Measurements from ENCODE around the gene C17orf75. TPM values are rescaled to one million over a fixed set of nuclear protein-coding genes. Genes with fewer than 3 reads are reported as not detected.

The C17orf75 gene
- total and polyA plus RNA-seq, 2 donors (not counting 1 experiment from before 2014, with no cell fraction given), result 11.3 to 24.5 TPM

DNA sequence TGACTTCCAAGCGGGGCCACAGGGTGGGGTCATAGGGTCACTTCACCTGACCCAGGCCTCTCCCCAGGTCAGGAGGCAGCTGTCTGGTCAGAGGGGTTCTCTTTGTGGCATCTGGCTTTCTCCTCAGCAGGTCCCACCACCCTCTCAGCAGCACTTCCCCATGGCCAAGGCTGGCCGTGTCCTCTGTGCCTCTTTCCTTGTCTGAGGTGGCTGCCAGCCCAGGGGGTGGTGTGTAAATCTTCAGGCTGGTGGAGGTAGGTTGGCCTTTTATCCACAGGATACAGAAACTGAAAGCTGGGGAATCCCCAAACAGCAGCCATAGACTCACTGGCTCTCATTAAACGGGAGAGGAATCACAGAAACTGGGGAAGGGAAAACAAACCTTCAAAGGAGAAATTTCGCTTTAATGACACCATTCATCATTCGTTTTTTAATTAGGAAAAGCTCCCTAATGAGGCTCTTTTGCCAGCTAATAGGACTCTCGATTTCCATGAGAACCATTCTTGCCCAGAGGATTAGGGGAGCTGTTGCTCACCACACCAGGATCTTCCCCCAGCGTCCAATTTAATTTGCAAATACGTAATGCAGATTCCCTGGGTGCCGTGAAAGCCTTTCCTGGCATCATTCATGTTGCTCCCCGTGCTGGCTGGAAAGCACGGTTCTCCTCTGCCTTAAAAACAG is 18.0 kb downstream of the C17orf75 start:
- CTCF ChIA-PET, result interaction anchor here (1.1 to 1.3 kb wide), 2 partner anchors 10 to 71 kb away, joined by 3 read pairs; no protein-coding TSS in a partner anchor
- Mint-ChIP-seq H3K4me3 (peak overlapping the region; percentile 37), H3K27me3 (no peaks in the 10 kb centered on the region), H3K27ac (no peak overlapping the region), H3K4me1 (peaks cover 19% of the 10 kb centered on the region), H3K9me3 (ENCODE audit: insufficient read depth) (no peaks in the 10 kb centered on the region)
- POLR2A ChIA-PET, result no interaction called here
- H3K4me2 ChIP-seq (replicated peaks; ENCODE audit: low read depth, low read length, poor library complexity, severe bottlenecking), result peak overlapping the region; percentile 58
- no peaks in the 10 kb centered on the region for H3K79me2 ChIP-seq (ENCODE audit: control insufficient read depth, insufficient read depth, low read length)
- peak overlapping the region; percentile 30 for H3K9ac ChIP-seq (ENCODE audit: low read length)
- DNase-seq, result peak; percentile 46
- peak overlapping the region in 2 of 5 experiments; percentile 29 to 35 for H3K4me3 ChIP-seq (ENCODE audit: control extremely low read depth in 1 of 5, extremely low read depth in 1 of 5, insufficient read depth in 1 of 5, low read depth in 2 of 5, low read length in 4 of 5)
- peak overlapping the region; percentile 62 for H2AFZ ChIP-seq (ENCODE audit: insufficient read depth, low read depth, low read length, poor library complexity, severe bottlenecking)
- ATAC-seq (ENCODE audit: low read depth), result no peak
- no peaks in the 10 kb centered on the region for H3K36me3 ChIP-seq (replicated peaks in 1 of 2; ENCODE audit: control extremely low read depth in 1 of 2, control insufficient read depth in 1 of 2, extremely low read depth in 1 of 2, insufficient read depth in 2 of 2, low read length in 1 of 2)
- no peaks in the 10 kb centered on the region for H4K20me1 ChIP-seq (ENCODE audit: control insufficient read depth, insufficient read depth, low read length, poor library complexity, severe bottlenecking)
- no peaks in the 10 kb centered on the region for H3K9me3 ChIP-seq (ENCODE audit: control extremely low read depth in 1 of 3, control insufficient read depth in 2 of 3, insufficient read depth in 1 of 3, low read length in 2 of 3)
- H3K27me3 ChIP-seq (replicated peaks in 1 of 4; ENCODE audit: control extremely low read depth in 1 of 4, control insufficient read depth in 3 of 4, insufficient read depth in 4 of 4, low read length in 3 of 4), result no peaks in the 10 kb centered on the region
- 61% methylated on average over 8 of the region's 11 CpGs for WGBS (ENCODE audit: insufficient coverage)
- peaks cover 15 to 21% of the 10 kb centered on the region in 2 donors for H3K4me1 ChIP-seq (ENCODE audit: control insufficient read depth in 2 of 2, insufficient read depth in 2 of 2, low read length in 2 of 2)
- intact Hi-C loops (cut with micrococcal nuclease), result no loop called here
- TF ChIP-seq, protein P1, sequence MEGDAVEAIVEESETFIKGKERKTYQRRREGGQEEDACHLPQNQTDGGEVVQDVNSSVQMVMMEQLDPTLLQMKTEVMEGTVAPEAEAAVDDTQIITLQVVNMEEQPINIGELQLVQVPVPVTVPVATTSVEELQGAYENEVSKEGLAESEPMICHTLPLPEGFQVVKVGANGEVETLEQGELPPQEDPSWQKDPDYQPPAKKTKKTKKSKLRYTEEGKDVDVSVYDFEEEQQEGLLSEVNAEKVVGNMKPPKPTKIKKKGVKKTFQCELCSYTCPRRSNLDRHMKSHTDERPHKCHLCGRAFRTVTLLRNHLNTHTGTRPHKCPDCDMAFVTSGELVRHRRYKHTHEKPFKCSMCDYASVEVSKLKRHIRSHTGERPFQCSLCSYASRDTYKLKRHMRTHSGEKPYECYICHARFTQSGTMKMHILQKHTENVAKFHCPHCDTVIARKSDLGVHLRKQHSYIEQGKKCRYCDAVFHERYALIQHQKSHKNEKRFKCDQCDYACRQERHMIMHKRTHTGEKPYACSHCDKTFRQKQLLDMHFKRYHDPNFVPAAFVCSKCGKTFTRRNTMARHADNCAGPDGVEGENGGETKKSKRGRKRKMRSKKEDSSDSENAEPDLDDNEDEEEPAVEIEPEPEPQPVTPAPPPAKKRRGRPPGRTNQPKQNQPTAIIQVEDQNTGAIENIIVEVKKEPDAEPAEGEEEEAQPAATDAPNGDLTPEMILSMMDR (IDR thresholded peaks at IDR 0.05), result no peak
- no peak overlapping the region for H3K27ac ChIP-seq (ENCODE audit: low read length in 2 of 2)

DNA sequence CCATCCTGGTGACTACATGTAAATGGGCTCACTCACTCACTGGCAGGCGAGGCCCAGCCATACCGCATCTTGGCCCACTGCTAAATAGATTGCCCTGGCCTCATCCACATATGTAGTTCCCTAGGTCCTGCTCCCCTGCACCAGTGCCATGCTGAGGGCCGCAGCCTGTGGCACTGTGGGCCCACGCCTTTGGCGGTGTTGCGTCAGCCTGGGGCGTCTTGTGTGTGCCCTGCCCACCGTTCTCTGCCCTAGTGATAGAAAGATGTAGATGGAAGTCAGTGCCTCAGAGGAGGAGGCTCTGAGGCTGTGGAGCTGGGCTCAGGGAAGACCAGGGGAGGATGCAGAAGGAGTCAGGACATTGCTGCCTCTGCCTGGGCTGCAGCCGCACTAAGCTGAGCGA is 18.9 kb downstream of the C17orf75 start:
- intact Hi-C loops (cut with micrococcal nuclease), result no loop called here
- H3K4me3 Mint-ChIP-seq, result no peak overlapping the region

More for the DNA sequence above, 18.9 kb downstream of the C17orf75 start:
- H3K9me3 Mint-ChIP-seq (ENCODE audit: insufficient read depth), result no peaks in the 10 kb centered on the region
- TF ChIP-seq EZH2 (IDR thresholded peaks at IDR 0.05; ENCODE audit: borderline replicate concordance, insufficient read depth, low read depth, low read length, poor library complexity, severe bottlenecking), result no peak
- TF ChIP-seq, protein P1 (IDR thresholded peaks at IDR 0.05), result no peak
- no peaks in the 10 kb centered on the region for H3K79me2 ChIP-seq (ENCODE audit: control insufficient read depth, insufficient read depth, low read length)
- no peaks in the 10 kb centered on the region for H3K27me3 Mint-ChIP-seq
- no peaks in the 10 kb centered on the region for H3K9me3 ChIP-seq (ENCODE audit: control extremely low read depth in 1 of 3, control insufficient read depth in 2 of 3, insufficient read depth in 1 of 3, low read length in 2 of 3)
- H3K4me1 Mint-ChIP-seq, result peaks cover 23% of the 10 kb centered on the region
- H3K36me3 ChIP-seq (replicated peaks in 1 of 2; ENCODE audit: control extremely low read depth in 1 of 2, control insufficient read depth in 1 of 2, extremely low read depth in 1 of 2, insufficient read depth in 2 of 2, low read length in 1 of 2), result no peaks in the 10 kb centered on the region
- DNase-seq (no peak), ATAC-seq (ENCODE audit: low read depth) (no peak)
- H3K27ac Mint-ChIP-seq, result no peak overlapping the region
- H3K4me1 ChIP-seq (ENCODE audit: control insufficient read depth in 2 of 2, insufficient read depth in 2 of 2, low read length in 2 of 2), result peaks cover 19 to 27% of the 10 kb centered on the region in 2 donors
- no peaks in the 10 kb centered on the region for H4K20me1 ChIP-seq (ENCODE audit: control insufficient read depth, insufficient read depth, low read length, poor library complexity, severe bottlenecking)
- no peak overlapping the region for H2AFZ ChIP-seq (ENCODE audit: insufficient read depth, low read depth, low read length, poor library complexity, severe bottlenecking)
- POLR2A ChIA-PET, result no interaction called here
- H3K9ac ChIP-seq (ENCODE audit: low read length), result no peak overlapping the region
- H3K27me3 ChIP-seq (replicated peaks in 1 of 4; ENCODE audit: control extremely low read depth in 1 of 4, control insufficient read depth in 3 of 4, insufficient read depth in 4 of 4, low read length in 3 of 4), result no peaks in the 10 kb centered on the region
- H3K4me2 ChIP-seq (replicated peaks; ENCODE audit: low read depth, low read length, poor library complexity, severe bottlenecking), result no peak overlapping the region
- no peak overlapping the region for H3K27ac ChIP-seq (ENCODE audit: low read length in 2 of 2)
- no peak overlapping the region for H3K4me3 ChIP-seq (ENCODE audit: control extremely low read depth in 1 of 5, extremely low read depth in 1 of 5, insufficient read depth in 1 of 5, low read depth in 2 of 5, low read length in 4 of 5)
- 96% methylated on average over 4 of the region's 10 CpGs for WGBS (ENCODE audit: insufficient coverage)
- CTCF ChIA-PET, result no interaction called here
